Progenitor cell of endocrine pancreas (in vitro differentiated cells): ENCODE data around the gene CNOT1. TPM values are rescaled to one million over a fixed set of nuclear protein-coding genes. Genes with fewer than 3 reads are reported as not detected.
A peak's percentile ranks its signal among the peaks of the same experiment; 100 is the strongest.
"Not testable (repeated sequence)": the region's sequence is repeated elsewhere in the genome, so short reads cannot be mapped to it uniquely, and the experiment has no call there.

Experiments used
- DNase-seq: peaks from one replicate; pipeline ENCODE4 v3.0.0; 2021; ENCODE audit warnings: low spot score; ENCODE audit not compliant: unreplicated experiment
- H3K27ac Mint-ChIP-seq: 2 replicates; pipeline ENCODE4 v1.8.0; 2021; ENCODE audit warnings: mild to moderate bottlenecking, moderate library complexity, mixed read lengths
- H3K27me3 Mint-ChIP-seq: 2 replicates; pipeline ENCODE4 v1.8.0; 2021; ENCODE audit warnings: mixed read lengths
- H3K36me3 Mint-ChIP-seq: 2 replicates; pipeline ENCODE4 v1.8.0; 2022; ENCODE audit warnings: mixed read lengths; ENCODE audit not compliant: insufficient read depth
- H3K4me1 Mint-ChIP-seq: 2 replicates; pipeline ENCODE4 v1.8.0; 2021; ENCODE audit warnings: low read depth, mixed read lengths
- H3K4me3 Mint-ChIP-seq: 2 replicates; pipeline ENCODE4 v1.8.0; 2021; ENCODE audit warnings: low read depth, mild to moderate bottlenecking, moderate library complexity, mixed read lengths
- H3K9me3 Mint-ChIP-seq: 2 replicates; pipeline ENCODE4 v1.8.0; 2021; ENCODE audit warnings: low read depth, mixed read lengths
- CTCF ChIP-seq: fragments of 200-600 bp; sonication (generic); IDR thresholded peaks from one replicate; pipeline ENCODE4 v1.5.0; 2021; ENCODE audit warnings: antibody characterized with exemption, mild to moderate bottlenecking; ENCODE audit not compliant: unreplicated experiment
- total RNA-seq: library from RNA; stranded (reverse); gene quantifications from 2 replicates; pipeline ENCODE4 v1.2.1, GENCODE V29; 2021

CNOT1 gene
- total RNA-seq, 1 donor from 2014 or later: 235 TPM

GRCh38 chr16:58665200-58665599 lies 35.6 kb upstream of the CNOT1 start:
- Mint-ChIP-seq H3K9me3 (no peaks in the 10 kb centered on the region), H3K27ac (no peak overlapping the region), H3K4me1 (no peaks in the 10 kb centered on the region), H3K36me3 (peaks cover 9% of the 10 kb centered on the region), H3K4me3 (no peak overlapping the region), H3K27me3 (no peaks in the 10 kb centered on the region)
- TF ChIP-seq CTCF: no peak
- DNase-seq: no peak

- peaks cover 3% of the 10 kb centered on the region for H3K4me1 Mint-ChIP-seq
- DNase-seq: peak; percentile 15
- peak; percentile 76 for TF ChIP-seq CTCF
- no peaks in the 10 kb centered on the region for H3K36me3 Mint-ChIP-seq
- H3K27ac Mint-ChIP-seq: no peak overlapping the region
- H3K4me3 Mint-ChIP-seq: no peak overlapping the region
- no peaks in the 10 kb centered on the region for H3K27me3 Mint-ChIP-seq
- H3K9me3 Mint-ChIP-seq: no peaks in the 10 kb centered on the region
Measured at GRCh38 chr16:58661199-58661830, 31.7 kb upstream of the CNOT1 start.

GRCh38 chr16:58659911-58660310 lies 30.3 kb upstream of the CNOT1 start:
- not testable (repeated sequence) for H3K4me3 Mint-ChIP-seq, H3K36me3 Mint-ChIP-seq, H3K27ac Mint-ChIP-seq, H3K27me3 Mint-ChIP-seq, H3K4me1 Mint-ChIP-seq, DNase-seq, H3K9me3 Mint-ChIP-seq

- no peak overlapping the region for H3K4me3 Mint-ChIP-seq
- peaks cover 15% of the 10 kb centered on the region for H3K4me1 Mint-ChIP-seq
- H3K36me3 Mint-ChIP-seq: no peaks in the 10 kb centered on the region
- no peak overlapping the region for H3K27ac Mint-ChIP-seq
- H3K9me3 Mint-ChIP-seq: no peaks in the 10 kb centered on the region
- DNase-seq: no peak
- TF ChIP-seq CTCF: no peak
- no peaks in the 10 kb centered on the region for H3K27me3 Mint-ChIP-seq
Measured at GRCh38 chr16:58658796-58659211, 29.2 kb upstream of the CNOT1 start.

- peaks cover 18% of the 10 kb centered on the region for H3K4me1 Mint-ChIP-seq
- peak overlapping the region; percentile 62 for H3K27ac Mint-ChIP-seq
- H3K36me3 Mint-ChIP-seq: no peaks in the 10 kb centered on the region
- DNase-seq: no peak
- no peak overlapping the region for H3K4me3 Mint-ChIP-seq
- H3K27me3 Mint-ChIP-seq: no peaks in the 10 kb centered on the region
- TF ChIP-seq CTCF: no peak
- no peaks in the 10 kb centered on the region for H3K9me3 Mint-ChIP-seq
Measured at GRCh38 chr16:58656899-58657298, 27.3 kb upstream of the CNOT1 start.

- DNase-seq: no peak
- Mint-ChIP-seq H3K4me1 (peaks cover 18% of the 10 kb centered on the region), H3K27ac (peak overlapping the region; percentile 33)
Measured at GRCh38 chr16:58655215-58655596, 25.6 kb upstream of the CNOT1 start.

More at GRCh38 chr16:58655215-58655596, 25.6 kb upstream of the CNOT1 start:
- no peaks in the 10 kb centered on the region for H3K27me3 Mint-ChIP-seq
- H3K9me3 Mint-ChIP-seq: no peaks in the 10 kb centered on the region
- H3K4me3 Mint-ChIP-seq: no peak overlapping the region
- no peaks in the 10 kb centered on the region for H3K36me3 Mint-ChIP-seq
- no peak for TF ChIP-seq CTCF
